Retinal pigment epithelial cell (primary cell): Measurements from ENCODE around the gene ATG4D.
A peak's percentile ranks its signal among the peaks of the same experiment; 100 is the strongest.

Experiments
- DNase-seq: peaks from one replicate; pipeline ENCODE4 v3.0.0-alpha.2; 2010; ENCODE audit warnings: low read depth
- H3K4me3 ChIP-seq: 2 replicates; pipeline ENCODE4 v1.5.1; 2011; ENCODE audit warnings: mild to moderate bottlenecking, low read length, control low read depth, moderate library complexity
- CTCF ChIP-seq: conservative IDR thresholded peaks from 2 replicates; pipeline ENCODE4 v1.5.1; 2011; ENCODE audit warnings: low read depth, low read length, control low read depth, inconsistent platforms

Gene ATG4D

GRCh38 chr19:10543420-10544241 lies at the start of gene ATG4D:
ATG4D (plus strand) TSS chr19:10543904; CDS start chr19:10544091, 187 bp downstream.
- H3K4me3 ChIP-seq, result peak within 1 kb of the TSS; percentile 82
- DNase-seq, result no peak
- no peak for TF ChIP-seq CTCF

GRCh38 chr19:10497371-10497770 lies 46.3 kb upstream of the ATG4D start:
- DNase-seq, result no peak
- no peak overlapping the region for H3K4me3 ChIP-seq
- TF ChIP-seq CTCF, result no peak

- no peak overlapping the region for H3K4me3 ChIP-seq
- DNase-seq, result no peak
- TF ChIP-seq CTCF, result no peak
Observed at GRCh38 chr19:10499550-10500246, 44.0 kb upstream of the ATG4D start.

GRCh38 chr19:10500247-10500592 lies 43.5 kb upstream of the ATG4D start:
- no peak for DNase-seq
- no peak overlapping the region for H3K4me3 ChIP-seq
- TF ChIP-seq CTCF, result no peak

GRCh38 chr19:10501971-10502523 lies 41.7 kb upstream of the ATG4D start:
- no peak for DNase-seq
- peak overlapping the region; percentile 81 for H3K4me3 ChIP-seq
- peak; percentile 0 for TF ChIP-seq CTCF

- H3K4me3 ChIP-seq, result peak overlapping the region; percentile 81
- no peak for TF ChIP-seq CTCF
- peak; percentile 60 for DNase-seq
Observed at GRCh38 chr19:10502524-10503001, 41.1 kb upstream of the ATG4D start.
